Measurements from ENCODE around the gene DYNLRB1. TPM values are rescaled to one million over a fixed set of nuclear protein-coding genes. Genes with fewer than 3 reads are reported as not detected.
A peak's percentile ranks its signal among the peaks of the same experiment; 100 is the strongest.
"Not testable (repeated sequence)": the region's sequence is repeated elsewhere in the genome, so short reads cannot be mapped to it uniquely, and the experiment has no call there.

The DYNLRB1 gene
- total and polyA plus RNA-seq, 10 of the 15 experiments (the other 5 are each of a cell fraction or from before 2014, with no cell fraction given): 87.9 to 313 (median 153) TPM

GRCh38 chr20:34519841-34520240 is 3.6 kb downstream of the DYNLRB1 start:
- ATAC-seq; H3K4me2 ChIP-seq (ENCODE audit: control insufficient read depth, insufficient read depth); POLR2A ChIA-PET; H3K9ac ChIP-seq (ENCODE audit: control insufficient read depth, insufficient read depth, low read length); H3K9me3 ChIP-seq (replicated peaks; ENCODE audit: control insufficient read depth, insufficient read depth, low read length); H3K36me3 ChIP-seq (ENCODE audit: control insufficient read depth in 2 of 2, insufficient read depth in 2 of 2, low read length in 1 of 2); H4K20me1 ChIP-seq (ENCODE audit: control insufficient read depth, insufficient read depth); H3K4me3 ChIP-seq; FAIRE-seq; H3K27ac ChIP-seq (ENCODE audit: control insufficient read depth, insufficient read depth); H3K27me3 ChIP-seq (replicated peaks in 1 of 2; ENCODE audit: control insufficient read depth in 2 of 2, insufficient read depth in 2 of 2, low read length in 1 of 2); H2AFZ ChIP-seq (ENCODE audit: control insufficient read depth, low read depth, low read length); BruUV-seq (replicated peaks); DNase-seq (ENCODE audit: low read depth, low spot score): not testable (repeated sequence)
- SMC1A ChIA-PET (ENCODE audit: uncharacterized antibody, unreplicated experiment): interaction anchor here (1.3 kb wide), 1 partner anchor 207 kb away, joined by 6 read pairs; no protein-coding TSS in a partner anchor
- WGBS (ENCODE audit: insufficient coverage, insufficient replicate concordance, low lambda C conversion rate, missing lambda C conversion rate): 95% methylated on average over 10 of the region's 10 CpGs
- CTCF ChIA-PET: interaction anchor here (1.9 kb wide), 1 partner anchor 207 kb away, joined by 16 read pairs; no protein-coding TSS in a partner anchor
- in situ Hi-C loops (cut with MboI): loop anchor here (5.0 kb wide), 1 partner anchor 208 kb away; no protein-coding TSS in a partner anchor
- RAD21 ChIA-PET (ENCODE audit: unreplicated experiment): interaction anchor here (1.4 to 5.0 kb wide), 2 partner anchors 10 to 207 kb away, joined by 4 to 45 read pairs; no protein-coding TSS in a partner anchor
- intact Hi-C loops (cut with micrococcal nuclease; ENCODE audit: unreplicated experiment): loop anchor here (5.0 to 10.0 kb wide), 3 partner anchors 43 to 325 kb away; no protein-coding TSS in a partner anchor
- Histone ChIP-seq H3K4me1 (ENCODE audit: control insufficient read depth, insufficient read depth, low read length) (peaks cover 11% of the 10 kb centered on the region), H3K79me2 (ENCODE audit: control insufficient read depth, insufficient read depth, low read length) (peaks cover 53% of the 10 kb centered on the region)

DNA sequence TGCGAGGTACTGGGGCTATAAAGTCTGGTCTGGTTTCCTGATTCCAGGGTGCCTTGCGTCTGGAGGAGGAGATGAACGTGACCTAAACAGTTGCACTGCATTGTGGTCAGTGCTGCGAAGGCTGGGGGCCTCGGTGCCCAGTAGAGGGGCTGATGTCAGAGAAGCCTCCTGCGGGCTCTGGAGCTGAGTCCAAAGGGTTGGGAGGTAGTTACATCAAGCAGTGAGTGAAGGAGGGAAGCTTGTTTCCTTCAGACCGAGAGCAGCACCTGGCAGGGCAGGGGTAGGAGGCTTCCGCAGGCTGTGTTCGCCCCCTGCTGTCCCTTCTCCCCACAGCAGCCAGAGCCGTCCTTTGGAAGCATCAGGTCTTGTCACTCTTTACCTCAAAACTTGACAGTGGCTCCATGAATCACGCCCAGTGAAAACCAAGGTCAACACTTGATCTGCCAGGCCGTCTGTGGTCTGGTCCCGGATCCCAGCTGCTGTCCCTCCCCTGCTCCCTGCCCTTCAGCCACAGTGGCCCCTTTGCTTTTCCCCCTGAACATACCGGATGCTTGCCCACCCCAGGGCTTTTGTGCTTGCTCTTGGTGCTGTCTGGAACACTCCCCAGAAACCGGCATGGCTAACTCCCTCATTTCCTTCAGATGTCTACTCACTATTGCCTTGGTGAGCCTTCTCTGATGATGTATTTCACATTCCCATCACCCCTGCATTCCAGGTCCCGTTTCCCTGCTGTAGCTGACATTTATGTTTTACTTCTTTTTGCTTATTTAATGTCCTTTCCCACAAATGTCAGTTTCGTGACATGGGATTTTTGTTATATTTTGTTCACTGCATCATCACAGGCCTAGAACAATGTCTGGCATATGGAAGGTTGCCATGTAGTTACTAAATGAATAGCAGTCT is 7.0 kb downstream of the DYNLRB1 start:
- SMC1A ChIA-PET (ENCODE audit: uncharacterized antibody, unreplicated experiment): interaction anchor here (0.9 to 2.0 kb wide), 6 partner anchors 30 to 245 kb away, joined by 3 to 17 read pairs (median 4); no protein-coding TSS in a partner anchor
- 71% methylated on average over 17 of the region's 17 CpGs for WGBS (ENCODE audit: insufficient coverage, insufficient replicate concordance, low lambda C conversion rate, missing lambda C conversion rate)
- Histone ChIP-seq H3K4me2 (ENCODE audit: control insufficient read depth, insufficient read depth) (no peak overlapping the region), H4K20me1 (ENCODE audit: control insufficient read depth, insufficient read depth) (peaks cover 4% of the 10 kb centered on the region; the same call in 1 of the 2 replicates), H3K9me3 (replicated peaks; ENCODE audit: control insufficient read depth, insufficient read depth, low read length) (no peaks in the 10 kb centered on the region), H3K27ac (ENCODE audit: control insufficient read depth, insufficient read depth) (no peak overlapping the region), H2AFZ (ENCODE audit: control insufficient read depth, low read depth, low read length) (no peak overlapping the region), H3K4me3 (no peak overlapping the region), H3K9ac (ENCODE audit: control insufficient read depth, insufficient read depth, low read length) (no peak overlapping the region), H3K79me2 (ENCODE audit: control insufficient read depth, insufficient read depth, low read length) (peaks cover 37% of the 10 kb centered on the region), H3K27me3 (replicated peaks in 1 of 2; ENCODE audit: control insufficient read depth in 2 of 2, insufficient read depth in 2 of 2, low read length in 1 of 2) (no peaks in the 10 kb centered on the region), H3K4me1 (ENCODE audit: control insufficient read depth, insufficient read depth, low read length) (peaks cover 11% of the 10 kb centered on the region), H3K36me3 (ENCODE audit: control insufficient read depth in 2 of 2, insufficient read depth in 2 of 2, low read length in 1 of 2) (peaks cover 8 to 22% of the 10 kb centered on the region in 2 experiments; a peak in 3 of 4 replicates)
- FAIRE-seq (peak; percentile 73), ATAC-seq (peak; percentile 91), DNase-seq (ENCODE audit: low read depth, low spot score) (no peak)
- POLR2A ChIA-PET: no interaction called here
- intact Hi-C loops (cut with micrococcal nuclease; ENCODE audit: unreplicated experiment) (loop anchor here (1.0 to 10.0 kb wide), 2 partner anchors 211 to 328 kb away; no protein-coding TSS in a partner anchor), in situ Hi-C loops (cut with MboI) (no loop called here)
- no TSS peak for BruUV-seq (replicated peaks)
- RAD21 ChIA-PET (ENCODE audit: unreplicated experiment): interaction anchor here (0.7 to 3.7 kb wide), 6 partner anchors 161 to 333 kb away, joined by 3 to 26 read pairs (median 4); partner anchors contain the start of gene ITCH
- CTCF ChIA-PET: interaction anchor here (0.6 to 6.2 kb wide), 11 partner anchors 11 to 333 kb away, joined by 3 to 57 read pairs (median 4); no protein-coding TSS in a partner anchor
- TF ChIP-seq TAF1 (IDR thresholded peaks at IDR 0.05; ENCODE audit: borderline replicate concordance, low read depth, low read length): no peak
- 0 out of 2 replicates have a peak, but pooled peaks have one; percentile 13 for TF ChIP-seq TCF12 (IDR thresholded peaks at IDR 0.05; ENCODE audit: low read depth, low read length)
- TF ChIP-seq GATAD2B (conservative IDR thresholded peaks at IDR 0.05; ENCODE audit: low read depth): no peak
- peak; percentile 84 for TF ChIP-seq SMC3 (IDR thresholded peaks at IDR 0.05; ENCODE audit: borderline replicate concordance, low read length)
- no peak for TF ChIP-seq HCFC1 (IDR thresholded peaks at IDR 0.05; ENCODE audit: low read length)
- TF ChIP-seq FOS (IDR thresholded peaks at IDR 0.05; ENCODE audit: borderline replicate concordance, extremely low read depth, insufficient read length): no peak
- TF ChIP-seq SMAD5 (IDR thresholded peaks at IDR 0.05; ENCODE audit: low read depth): no peak
- no peak for TF ChIP-seq SIN3A (IDR thresholded peaks at IDR 0.05; ENCODE audit: low read depth, low read length)
- peak; percentile 69 for TF ChIP-seq RAD21 (IDR thresholded peaks at IDR 0.05; ENCODE audit: insufficient read depth, low read depth, low read length)
- TF ChIP-seq, protein P1, sequence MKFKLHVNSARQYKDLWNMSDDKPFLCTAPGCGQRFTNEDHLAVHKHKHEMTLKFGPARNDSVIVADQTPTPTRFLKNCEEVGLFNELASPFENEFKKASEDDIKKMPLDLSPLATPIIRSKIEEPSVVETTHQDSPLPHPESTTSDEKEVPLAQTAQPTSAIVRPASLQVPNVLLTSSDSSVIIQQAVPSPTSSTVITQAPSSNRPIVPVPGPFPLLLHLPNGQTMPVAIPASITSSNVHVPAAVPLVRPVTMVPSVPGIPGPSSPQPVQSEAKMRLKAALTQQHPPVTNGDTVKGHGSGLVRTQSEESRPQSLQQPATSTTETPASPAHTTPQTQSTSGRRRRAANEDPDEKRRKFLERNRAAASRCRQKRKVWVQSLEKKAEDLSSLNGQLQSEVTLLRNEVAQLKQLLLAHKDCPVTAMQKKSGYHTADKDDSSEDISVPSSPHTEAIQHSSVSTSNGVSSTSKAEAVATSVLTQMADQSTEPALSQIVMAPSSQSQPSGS (IDR thresholded peaks at IDR 0.05; ENCODE audit: low read length): no peak
- no peak for TF ChIP-seq MYB (IDR thresholded peaks at IDR 0.05; ENCODE audit: borderline replicate concordance, low read depth, low read length)
- no peak for TF ChIP-seq HDAC2 (IDR thresholded peaks at IDR 0.05)
- no peak for TF ChIP-seq USF2 (IDR thresholded peaks at IDR 0.05; ENCODE audit: borderline replicate concordance, low read depth, low read length)
- no peak for TF ChIP-seq JUNB (IDR thresholded peaks at IDR 0.05)
